Activated CD8-positive, alpha-beta memory T cell treated with anti-CD3 and anti-CD28 coated beads, Interleukin-2, amount 50 U/mL, for 24 hours (primary cell): ENCODE measurements around the gene CRACDL.

Experiments used
- DNase-seq: peaks from one replicate; pipeline ENCODE4 v3.0.0-alpha.2; 2020; ENCODE audit errors: extremely low read depth

The CRACDL gene

GRCh38 chr2:98926601-98927000 lies 9.4 kb downstream of the CRACDL start:
- no peak for DNase-seq

GRCh38 chr2:98924910-98925309 lies 11.1 kb downstream of the CRACDL start:
- no peak for DNase-seq

- no peak for DNase-seq
Measured at GRCh38 chr2:98924038-98924830, 11.8 kb downstream of the CRACDL start.

GRCh38 chr2:98923244-98923940 lies 12.6 kb downstream of the CRACDL start:
- no peak for DNase-seq

GRCh38 chr2:98921062-98921461 lies 15.0 kb downstream of the CRACDL start:
- no peak for DNase-seq

GRCh38 chr2:98917031-98917471 lies 19.0 kb downstream of the CRACDL start:
- no peak for DNase-seq

- DNase-seq: no peak
Measured at GRCh38 chr2:98915751-98916358, 20.2 kb downstream of the CRACDL start.

- DNase-seq: no peak
Measured at GRCh38 chr2:98914713-98915580, 21.1 kb downstream of the CRACDL start.

- DNase-seq: no peak
Measured at GRCh38 chr2:98913916-98914712, 21.9 kb downstream of the CRACDL start.

- no peak for DNase-seq
Measured at GRCh38 chr2:98912957-98913915, 22.8 kb downstream of the CRACDL start.

GRCh38 chr2:98912221-98912851 lies 23.7 kb downstream of the CRACDL start:
- DNase-seq: no peak

- DNase-seq: no peak
Measured at GRCh38 chr2:98911376-98912154, 24.5 kb downstream of the CRACDL start.

GRCh38 chr2:98911126-98911375 lies 25.0 kb downstream of the CRACDL start:
- no peak for DNase-seq

GRCh38 chr2:98910349-98911125 lies 25.5 kb downstream of the CRACDL start:
- no peak for DNase-seq

GRCh38 chr2:98909317-98910211 lies 26.5 kb downstream of the CRACDL start:
- no peak for DNase-seq

- DNase-seq: no peak
Measured at GRCh38 chr2:98908931-98909316, 27.1 kb downstream of the CRACDL start.
